ENCODE measurements around the gene PRPF40B. TPM values are rescaled to one million over a fixed set of nuclear protein-coding genes. Genes with fewer than 3 reads are reported as not detected.

The PRPF40B gene
- polyA plus RNA-seq, 2 of the 4 experiments (the other 2 are of a cell fraction) = 15.0 to 17.0 TPM

GRCh38 chr12:49618576-49618975 lies 4.8 kb upstream of the PRPF40B start (continued):
- TF ChIP-seq CBX8 (IDR thresholded peaks at IDR 0.05) = no peak
- TF ChIP-seq RNF2 (IDR thresholded peaks at IDR 0.05; ENCODE audit: borderline replicate concordance, low read depth) = no peak
- TF ChIP-seq RCOR1 (IDR thresholded peaks at IDR 0.05; ENCODE audit: low read depth, low read length) = no peak
- TF ChIP-seq EHF (CRISPR knock-in tag; IDR thresholded peaks at IDR 0.05) = no peak

GRCh38 chr12:49619286-49619685 lies 4.1 kb upstream of the PRPF40B start:
- no peak for ATAC-seq
- TF ChIP-seq CHD4 (IDR thresholded peaks at IDR 0.05; ENCODE audit: borderline replicate concordance) (no peak), KDM1A (IDR thresholded peaks at IDR 0.05; ENCODE audit: low read depth) (no peak), NFE2L2 (conservative IDR thresholded peaks at IDR 0.05; ENCODE audit: low read length) (no peak), ESRRA (IDR thresholded peaks at IDR 0.05; ENCODE audit: borderline replicate concordance, low read length) (no peak), FOSB (CRISPR knock-in tag; IDR thresholded peaks at IDR 0.05) (no peak), MAZ (IDR thresholded peaks at IDR 0.05; ENCODE audit: borderline replicate concordance, low read depth, low read length) (no peak), JUN (IDR thresholded peaks at IDR 0.05) (no peak), SREBF2 (IDR thresholded peaks at IDR 0.05) (no peak), RCOR1 (IDR thresholded peaks at IDR 0.05; ENCODE audit: low read depth, low read length) (no peak), EHF (CRISPR knock-in tag; IDR thresholded peaks at IDR 0.05) (no peak), PHF8 (IDR thresholded peaks at IDR 0.05; ENCODE audit: borderline replicate concordance, low read depth) (no peak)
- TF ChIP-seq, protein P1, sequence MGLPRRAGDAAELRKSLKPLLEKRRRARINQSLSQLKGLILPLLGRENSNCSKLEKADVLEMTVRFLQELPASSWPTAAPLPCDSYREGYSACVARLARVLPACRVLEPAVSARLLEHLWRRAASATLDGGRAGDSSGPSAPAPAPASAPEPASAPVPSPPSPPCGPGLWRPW (IDR thresholded peaks at IDR 0.05) = no peak
- ChIA-PET POLR2A (no interaction called here), CTCF (interaction anchor here (0.9 to 3.1 kb wide), 6 partner anchors 17 to 489 kb away, joined by 3 to 12 read pairs (median 4); no protein-coding TSS in a partner anchor)
- no peak overlapping the region for H3K4me2 ChIP-seq
- H3K9me3 ChIP-seq = peaks cover 6% of the 10 kb centered on the region; the same call in 2 of the 3 replicates
- peaks cover 19% of the 10 kb centered on the region for H3K4me1 ChIP-seq
- H3K4me3 ChIP-seq = no peak overlapping the region
- DNase-seq (ENCODE audit: low read depth in 1 of 2, low spot score in 1 of 2) = no peak
- WGBS (ENCODE audit: missing lambda C conversion rate) = 90% methylated on average over 3 of the region's 3 CpGs
- FAIRE-seq = no peak
- no peak overlapping the region for H3K27ac ChIP-seq

- no peak for ATAC-seq
These were observed 1.5 kb upstream of the PRPF40B start for GRCh38 chr12:49621651-49622500.

More at GRCh38 chr12:49621651-49622500, 1.5 kb upstream of the PRPF40B start:
- POLR2A ChIA-PET = interaction anchor here (0.6 to 1.0 kb wide), 3 partner anchors 15 to 770 kb away, joined by 3 to 4 read pairs (median 3); partner anchors contain the start of genes DDX23 and TMBIM6
- Histone ChIP-seq H3K4me1 (peaks cover 27% of the 10 kb centered on the region), H3K4me3 (peak overlapping the region; percentile 63), H3K27ac (peak overlapping the region; percentile 79 to 90), H3K4me2 (peak overlapping the region; percentile 97), H3K9me3 (no peaks in the 10 kb centered on the region)
- no peak for TF ChIP-seq FOSL2 (IDR thresholded peaks at IDR 0.05)
- no peak for TF ChIP-seq FOSL2 (CRISPR knock-in tag; IDR thresholded peaks at IDR 0.05)
- TF ChIP-seq MAZ (IDR thresholded peaks at IDR 0.05; ENCODE audit: borderline replicate concordance, low read depth, low read length) = no peak
- no peak for TF ChIP-seq RAD21 (conservative IDR thresholded peaks at IDR 0.05 in 1 of 2, IDR thresholded peaks at IDR 0.05 in 1 of 2)
- no peak for TF ChIP-seq POLR2A (IDR thresholded peaks at IDR 0.05; ENCODE audit: low read length)
- no peak for TF ChIP-seq GATA3 (IDR thresholded peaks at IDR 0.05; ENCODE audit: borderline replicate concordance)
- no peak for TF ChIP-seq CEBPB (IDR thresholded peaks at IDR 0.05)
- TF ChIP-seq JUNB (IDR thresholded peaks at IDR 0.05) = no peak
- TF ChIP-seq RARB (CRISPR knock-in tag; IDR thresholded peaks at IDR 0.05) = no peak
- no peak for TF ChIP-seq POLR2AphosphoS2 (conservative IDR thresholded peaks at IDR 0.05; ENCODE audit: low read length)
- TF ChIP-seq HOXB13 (CRISPR knock-in tag; IDR thresholded peaks at IDR 0.05; ENCODE audit: low read depth) = no peak
- no peak for TF ChIP-seq MYC (IDR thresholded peaks at IDR 0.05; ENCODE audit: borderline replicate concordance, low read length)
- TF ChIP-seq RNF2 (IDR thresholded peaks at IDR 0.05; ENCODE audit: borderline replicate concordance, low read depth) = no peak
- TF ChIP-seq HOXB5 (CRISPR knock-in tag; IDR thresholded peaks at IDR 0.05) = no peak
- no peak for TF ChIP-seq HEYL (CRISPR knock-in tag; IDR thresholded peaks at IDR 0.05)
- no peak for TF ChIP-seq SMC3 (IDR thresholded peaks at IDR 0.05)
- no peak for TF ChIP-seq RFX5 (IDR thresholded peaks at IDR 0.05)
- no peak for TF ChIP-seq CHD2 (IDR thresholded peaks at IDR 0.05; ENCODE audit: low read length, partially characterized antibody)
- TF ChIP-seq NR3C1 (IDR thresholded peaks at IDR 0.05) = no peak
- TF ChIP-seq ATOH8 (CRISPR knock-in tag; IDR thresholded peaks at IDR 0.05; ENCODE audit: low read depth) = no peak
- no peak for TF ChIP-seq NFE2L2 (conservative IDR thresholded peaks at IDR 0.05; ENCODE audit: low read length)
- FAIRE-seq (no peak), DNase-seq (ENCODE audit: low read depth in 1 of 2, low spot score in 1 of 2) (no peak)
- WGBS (ENCODE audit: missing lambda C conversion rate) = 83% methylated on average over 26 of the region's 33 CpGs
- CTCF ChIA-PET = interaction anchor here (0.6 to 4.4 kb wide), 7 partner anchors 15 to 382 kb away, joined by 3 to 35 read pairs (median 3); partner anchors contain the start of gene TROAP

Measured in A549 (cell line).